ENCODE measurements around the gene MRPL21. TPM values are rescaled to one million over a fixed set of nuclear protein-coding genes. Genes with fewer than 3 reads are reported as not detected.

MRPL21 gene
- 59.2 and 99.2 TPM in 2 replicates for total RNA-seq (2011; cell fraction: chromatin; rRNA removed; ENCODE audit: low replicate concordance)
- 79.2 and 104 TPM in 2 replicates for total RNA-seq (2011; cell fraction: nucleolus; rRNA removed)
- 83.7 and 85.4 TPM in 2 replicates for total RNA-seq (2011; cell fraction: nucleoplasm; rRNA removed)
- total RNA-seq (2014; rRNA removed) (254 and 255 TPM in 2 replicates), total RNA-seq (2014; rRNA removed; fragmentation: Illumina TruSeq; extraction: Trizol) (196 and 207 TPM in 2 replicates), total RNA-seq (2015; rRNA removed; fragmentation: Illumina TruSeq; extraction: Trizol) (207 and 219 TPM in 2 replicates), total RNA-seq (2021) (201 and 238 TPM in 2 replicates), polyA plus RNA-seq (2011; rRNA removed) (194 and 232 TPM in 2 replicates), polyA plus RNA-seq (2014; fragmentation: Illumina TruSeq; extraction: Trizol) (203 and 210 TPM in 2 replicates), polyA plus RNA-seq (2014; fragmentation: Nextera tagmentation; extraction: Ambion mirVana) (100 to 1,000 TPM; 448 to 618 TPM), polyA plus RNA-seq (2014; rRNA removed) (328 and 364 TPM in 2 replicates), polyA minus RNA-seq (2011; rRNA and poly(A)+ RNA removed) (76.5 and 99.7 TPM in 2 replicates), Bru-seq, nascent RNA (percentile 94 among the genes with signal in this experiment), BruChase-seq, experiment 1, labeled RNA remaining after a 2-hour chase (percentile 83 among the genes with signal in this experiment), BruChase-seq, experiment 2, labeled RNA remaining after a 6-hour chase (percentile 84 among the genes with signal in this experiment)
- polyA plus RNA-seq (2011; cell fraction: cytosol; rRNA removed), result 126 and 191 TPM in 2 replicates
- polyA plus RNA-seq (2011; cell fraction: nucleus; rRNA removed), result 88.4 and 93.3 TPM in 2 replicates
- 124 and 195 TPM in 2 replicates for polyA plus RNA-seq (2012)
- 47.3 and 49.9 TPM in 2 replicates for polyA minus RNA-seq (2011; cell fraction: cytosol; rRNA and poly(A)+ RNA removed)
- polyA minus RNA-seq (2011; cell fraction: nucleus; rRNA and poly(A)+ RNA removed), result 40.5 and 55.1 TPM in 2 replicates
- long read RNA-seq, experiment 1, transcript MRPL21-202 (7 exons, 662 nt), result minor isoform, 28 of 389 reads
- long read RNA-seq, experiment 1, transcript MRPL21-201 (7 exons, 683 nt), result major isoform, 290 of 389 reads
- long read RNA-seq, experiment 1, partial matches to known transcripts, result 54 of 389 reads
- long read RNA-seq, experiment 1, other reads (novel, unspliced or antisense), result 15 of 389 reads
- long read RNA-seq, experiment 2, transcript MRPL21-202 (7 exons, 662 nt), result minor isoform, 13 of 200 reads
- long read RNA-seq, experiment 2, transcript MRPL21-201 (7 exons, 683 nt), result major isoform, 160 of 200 reads
- long read RNA-seq, experiment 2, partial matches to known transcripts, result 11 of 200 reads
- long read RNA-seq, experiment 2, other reads (novel, unspliced or antisense), result 12 of 200 reads
- long read RNA-seq, experiment 3, transcript MRPL21-201 (7 exons, 683 nt), result major isoform, 168 of 239 reads
- long read RNA-seq, experiment 3, transcript MRPL21-208 (6 exons, 932 nt), result minor isoform, 5 of 239 reads
- long read RNA-seq, experiment 3, transcript MRPL21-202 (7 exons, 662 nt), result minor isoform, 22 of 239 reads
- long read RNA-seq, experiment 3, partial matches to known transcripts, result 35 of 239 reads
- long read RNA-seq, experiment 3, other reads (novel, unspliced or antisense), result 8 of 239 reads

DNA sequence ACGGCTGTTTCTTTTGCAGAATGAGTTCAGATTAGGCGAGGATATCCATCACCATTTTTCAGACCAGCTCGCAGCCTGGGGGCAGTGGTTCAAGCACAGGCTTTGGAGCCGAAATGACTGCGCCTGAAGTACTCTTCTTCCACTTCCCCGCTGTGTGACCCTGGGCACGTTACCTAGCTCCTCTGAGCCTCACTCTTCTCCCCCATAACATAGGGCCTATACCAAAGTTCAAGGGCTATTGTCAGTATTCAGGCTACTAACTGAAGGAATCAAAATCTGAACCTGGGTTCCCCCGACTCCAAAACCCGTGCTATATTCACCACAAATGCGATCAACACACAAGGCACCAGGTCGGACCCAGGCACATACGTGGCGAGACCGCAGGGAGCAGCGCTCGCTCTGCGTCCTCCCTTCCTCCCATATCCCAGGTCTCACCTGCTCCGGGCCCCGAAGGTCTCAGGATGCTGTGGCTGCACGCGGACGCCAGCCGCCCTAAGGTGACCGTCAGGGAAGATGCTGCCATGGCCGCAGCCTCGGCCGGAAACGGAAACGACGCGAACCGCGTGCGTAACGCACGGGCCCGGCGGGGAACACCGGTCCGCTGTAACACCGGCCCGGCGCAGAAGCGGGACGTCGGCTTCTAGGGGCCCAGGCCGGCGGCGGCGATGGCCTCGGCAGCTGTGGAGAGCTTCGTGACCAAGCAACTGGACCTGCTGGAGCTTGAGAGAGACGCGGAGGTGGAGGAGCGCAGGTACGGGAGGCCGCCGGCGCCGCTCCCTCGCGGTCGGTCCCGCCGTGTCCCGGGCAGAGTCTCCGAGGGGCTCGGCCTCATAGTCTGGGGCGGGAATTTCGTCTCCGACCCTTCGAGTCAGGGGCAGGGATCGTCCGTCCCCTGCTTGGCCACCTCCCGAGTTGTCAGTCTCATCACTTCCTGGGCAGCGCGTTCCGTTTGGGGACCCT lies at the start of gene MRPL21, which contains the start of gene IGHMBP2:
Gene MRPL21, minus strand, starts transcription at position 545 of the 960 bp plus-strand sequence. Its CDS starts 22 bp downstream, at position 523.
Gene IGHMBP2, plus strand, starts transcription at position 604 of the 960 bp plus-strand sequence. Its CDS starts 62 bp downstream, at position 666.
- Histone ChIP-seq H3K79me2 (ENCODE audit: control insufficient read depth, insufficient read depth, low read length) (peaks cover 75% of the 10 kb centered on the region), H3K9me3 (replicated peaks; ENCODE audit: control insufficient read depth, insufficient read depth, low read depth, low read length) (no peaks in the 10 kb centered on the region), H2AFZ (ENCODE audit: low read depth, low read length) (peak within 1 kb of the TSS; percentile 95), H4K20me1 (replicated peaks; ENCODE audit: control insufficient read depth, insufficient read depth, low read length) (peaks cover 14% of the 10 kb centered on the region), H3K27ac (ENCODE audit: extremely low read depth, low read depth, low read length) (peak within 1 kb of the TSS; percentile 90), H3K27me3 (ENCODE audit: control insufficient read depth in 2 of 2, insufficient read depth in 2 of 2, low read length in 2 of 2) (no peaks in the 10 kb centered on the region), H3K4me2 (ENCODE audit: insufficient read depth, low read length) (peak within 1 kb of the TSS; percentile 95), H3K9me1 (ENCODE audit: control insufficient read depth, insufficient read depth, low read length) (no peaks in the 10 kb centered on the region), H3K4me3 (peak within 1 kb of the TSS; percentile 92), H3K4me1 (replicated peaks in 1 of 2; ENCODE audit: control insufficient read depth in 2 of 2, insufficient read depth in 2 of 2, low read length in 2 of 2) (peaks cover 19 to 23% of the 10 kb centered on the region in 2 experiments; a peak in 4 of 5 replicates), H3K36me3 (ENCODE audit: control insufficient read depth, insufficient read depth, low read length) (peaks cover 61% of the 10 kb centered on the region), H3K9ac (ENCODE audit: insufficient read depth in 1 of 2, low read depth in 2 of 2, low read length in 2 of 2) (peak within 1 kb of the TSS; percentile 98)
- CTCF ChIA-PET (ENCODE audit: low intra/inter-chr PET ratio), result no interaction called here
- ATAC-seq (peak; percentile 95), DNase-seq (ENCODE audit: extremely low read depth in 1 of 4, low spot score in 3 of 4) (peak; percentile 85 to 93 (median 88)), FAIRE-seq (peak; percentile 42)
- BruUV-seq (replicated peaks), result no TSS peak
- in situ Hi-C loops (cut with MboI), result no loop called here
- WGBS (ENCODE audit: insufficient coverage, low coverage, missing lambda C conversion rate), result 0% methylated on average over 71 of the region's 78 CpGs
- POLR2A ChIA-PET, result interaction anchor here (0.6 to 1.5 kb wide), 4 partner anchors 10 to 258 kb away, joined by 3 read pairs; no protein-coding TSS in a partner anchor
- intact Hi-C loops (cut with micrococcal nuclease), result loop anchor here (5.0 kb wide), 1 partner anchor 184 kb away; no protein-coding TSS in a partner anchor
- no peak for TF ChIP-seq ZSCAN29 (IDR thresholded peaks at IDR 0.05)
- no peak for TF ChIP-seq NCOA6 (IDR thresholded peaks at IDR 0.05)
- no peak for TF ChIP-seq ZNF436 (CRISPR knock-in tag; IDR thresholded peaks at IDR 0.05)
- TF ChIP-seq TGIF2 (CRISPR knock-in tag; IDR thresholded peaks at IDR 0.05), result peak; percentile 85
- no peak for TF ChIP-seq MEF2A (IDR thresholded peaks at IDR 0.05; ENCODE audit: control insufficient read depth, low read depth, low read length)
- no peak for TF ChIP-seq POLR2AphosphoS2 (IDR thresholded peaks at IDR 0.05; ENCODE audit: low read length)
- no peak for TF ChIP-seq TAF15 (IDR thresholded peaks at IDR 0.05; ENCODE audit: low read depth, low read length)
- TF ChIP-seq, protein P1, sequence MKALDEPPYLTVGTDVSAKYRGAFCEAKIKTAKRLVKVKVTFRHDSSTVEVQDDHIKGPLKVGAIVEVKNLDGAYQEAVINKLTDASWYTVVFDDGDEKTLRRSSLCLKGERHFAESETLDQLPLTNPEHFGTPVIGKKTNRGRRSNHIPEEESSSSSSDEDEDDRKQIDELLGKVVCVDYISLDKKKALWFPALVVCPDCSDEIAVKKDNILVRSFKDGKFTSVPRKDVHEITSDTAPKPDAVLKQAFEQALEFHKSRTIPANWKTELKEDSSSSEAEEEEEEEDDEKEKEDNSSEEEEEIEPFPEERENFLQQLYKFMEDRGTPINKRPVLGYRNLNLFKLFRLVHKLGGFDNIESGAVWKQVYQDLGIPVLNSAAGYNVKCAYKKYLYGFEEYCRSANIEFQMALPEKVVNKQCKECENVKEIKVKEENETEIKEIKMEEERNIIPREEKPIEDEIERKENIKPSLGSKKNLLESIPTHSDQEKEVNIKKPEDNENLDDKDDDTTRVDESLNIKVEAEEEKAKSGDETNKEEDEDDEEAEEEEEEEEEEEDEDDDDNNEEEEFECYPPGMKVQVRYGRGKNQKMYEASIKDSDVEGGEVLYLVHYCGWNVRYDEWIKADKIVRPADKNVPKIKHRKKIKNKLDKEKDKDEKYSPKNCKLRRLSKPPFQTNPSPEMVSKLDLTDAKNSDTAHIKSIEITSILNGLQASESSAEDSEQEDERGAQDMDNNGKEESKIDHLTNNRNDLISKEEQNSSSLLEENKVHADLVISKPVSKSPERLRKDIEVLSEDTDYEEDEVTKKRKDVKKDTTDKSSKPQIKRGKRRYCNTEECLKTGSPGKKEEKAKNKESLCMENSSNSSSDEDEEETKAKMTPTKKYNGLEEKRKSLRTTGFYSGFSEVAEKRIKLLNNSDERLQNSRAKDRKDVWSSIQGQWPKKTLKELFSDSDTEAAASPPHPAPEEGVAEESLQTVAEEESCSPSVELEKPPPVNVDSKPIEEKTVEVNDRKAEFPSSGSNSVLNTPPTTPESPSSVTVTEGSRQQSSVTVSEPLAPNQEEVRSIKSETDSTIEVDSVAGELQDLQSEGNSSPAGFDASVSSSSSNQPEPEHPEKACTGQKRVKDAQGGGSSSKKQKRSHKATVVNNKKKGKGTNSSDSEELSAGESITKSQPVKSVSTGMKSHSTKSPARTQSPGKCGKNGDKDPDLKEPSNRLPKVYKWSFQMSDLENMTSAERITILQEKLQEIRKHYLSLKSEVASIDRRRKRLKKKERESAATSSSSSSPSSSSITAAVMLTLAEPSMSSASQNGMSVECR (CRISPR knock-in tag; IDR thresholded peaks at IDR 0.05), result peak; percentile 83
- no peak for TF ChIP-seq TAL1 (IDR thresholded peaks at IDR 0.05)
- no peak for TF ChIP-seq ZNF77 (CRISPR knock-in tag; IDR thresholded peaks at IDR 0.05)
- TF ChIP-seq MED1 (CRISPR knock-in tag; IDR thresholded peaks at IDR 0.05; ENCODE audit: borderline replicate concordance), result no peak

Measured in K562 (cell line).